Keratinocyte (primary cell): ENCODE results near the gene POFUT2. TPM values are rescaled to one million over a fixed set of nuclear protein-coding genes. Genes with fewer than 3 reads are reported as not detected.

Experiments
- DNase-seq: peaks from one replicate; pipeline ENCODE4 v3.0.0-alpha.2; 2011; ENCODE audit warnings: low read depth, missing footprints, low spot score
- FAIRE-seq: peaks from 2 replicates; lab custom pipeline; 2011; peaks lifted over from hg19 to GRCh38; lab: Jason Lieb, UNC
- H2AFZ ChIP-seq: 2 replicates; pipeline ENCODE4 v1.6.0; 2012; ENCODE audit warnings: low read length, control low read depth, inconsistent platforms; ENCODE audit not compliant: control insufficient read depth
- H3K27ac ChIP-seq: 2 replicates; pipeline ENCODE4 v1.5.1; 2011; ENCODE audit warnings: low read length; ENCODE audit not compliant: control insufficient read depth, insufficient read depth
- H3K27me3 ChIP-seq: 3 replicates; pipeline ENCODE4 v1.6.0; 2011; ENCODE audit warnings: low read length; ENCODE audit not compliant: control insufficient read depth, insufficient read depth; ENCODE audit errors: extremely low read depth
- H3K36me3 ChIP-seq, 2 experiments: 2 replicates in 1 of 2; 3 replicates in 1 of 2; pipeline ENCODE4 v1.5.1; 2011; ENCODE audit warnings: low read length in 2 of 2, mild to moderate bottlenecking in 1 of 2; ENCODE audit not compliant: control insufficient read depth in 2 of 2, insufficient read depth in 2 of 2; ENCODE audit errors: extremely low read depth in 1 of 2
- H3K4me1 ChIP-seq: 3 replicates; pipeline ENCODE4 v1.5.1; 2011; ENCODE audit warnings: low read length; ENCODE audit not compliant: control insufficient read depth, insufficient read depth; ENCODE audit errors: extremely low read depth
- H3K4me2 ChIP-seq: 3 replicates; pipeline ENCODE4 v1.6.0; 2011; ENCODE audit warnings: low read depth, low read length; ENCODE audit not compliant: control insufficient read depth, insufficient read depth; ENCODE audit errors: extremely low read depth
- H3K4me3 ChIP-seq, 3 experiments: fragments of 200-600 bp in 1 of 3; sonication (generic) in 1 of 3; 2 replicates in 2 of 3; 3 replicates in 1 of 3; pipeline ENCODE4 v1.5.1; 2011 to 2016; ENCODE audit warnings: low read length in 3 of 3, mild to moderate bottlenecking in 3 of 3, control low read depth in 2 of 3, inconsistent platforms in 1 of 3, low read depth in 1 of 3, mixed read lengths in 1 of 3, mixed run types in 1 of 3, moderate library complexity in 1 of 3; ENCODE audit not compliant: control insufficient read depth in 2 of 3, insufficient read depth in 2 of 3; ENCODE audit errors: extremely low read depth in 1 of 3
- H3K79me2 ChIP-seq: 2 replicates; pipeline ENCODE4 v1.6.0; 2012; ENCODE audit warnings: low read length; ENCODE audit not compliant: control insufficient read depth, insufficient read depth
- H3K9ac ChIP-seq: 3 replicates; pipeline ENCODE4 v1.6.0; 2011; ENCODE audit warnings: low read length; ENCODE audit not compliant: control insufficient read depth, insufficient read depth; ENCODE audit errors: extremely low read depth
- H3K9me1 ChIP-seq: 3 replicates; pipeline ENCODE4 v1.6.0; 2011; ENCODE audit warnings: low read length; ENCODE audit not compliant: control insufficient read depth, insufficient read depth; ENCODE audit errors: extremely low read depth
- H3K9me3 ChIP-seq: 2 replicates; pipeline ENCODE4 v1.5.1; 2012; ENCODE audit warnings: low read depth, low read length; ENCODE audit not compliant: control insufficient read depth
- H4K20me1 ChIP-seq: 3 replicates; pipeline ENCODE4 v1.6.0; 2011; ENCODE audit warnings: low read length; ENCODE audit not compliant: control insufficient read depth, insufficient read depth; ENCODE audit errors: extremely low read depth
- EZH2 ChIP-seq: IDR thresholded peaks from one replicate; pipeline ENCODE4 v1.6.1; 2012; ENCODE audit warnings: inconsistent platforms, mild to moderate bottlenecking, low read length, moderate library complexity
- dilution Hi-C: fragments of 300-500 bp; cut with MboI; formaldehyde crosslinking; loops from one replicate; pipeline ENCODE4 v1.7.0; 2020; ENCODE audit warnings: low sequenced_read_pairs; ENCODE audit not compliant: extremely low pct_ligation_motif_present
- polyA plus RNA-seq, 5 experiments: library from polyadenylated mRNA; depleted of rRNA in 3 of 5; stranded (reverse) in 3 of 5; stranded (forward) in 1 of 5; unstranded in 1 of 5; fragments of >200 nt; gene quantifications; 1 replicate in 1 of 5; 2 replicates in 3 of 5; 3 replicates in 1 of 5; pipeline versions ENCODE4 v1.2.1 to v1.2.3, GENCODE V29; 2011 to 2012; ENCODE audit warnings: missing spikeins in 2 of 5, low read depth in 1 of 5, low replicate concordance in 1 of 5
- TF ChIP-seq, protein P1 (sequence below), 3 experiments: IDR thresholded peaks in 1 of 3; conservative IDR thresholded peaks in 1 of 3; optimal IDR thresholded peaks in 1 of 3; 2 replicates in 2 of 3; 3 replicates in 1 of 3; pipeline versions ENCODE3 to v1.5.1; 2011; ENCODE audit warnings: low read length in 3 of 3, mild to moderate bottlenecking in 3 of 3, moderate library complexity in 2 of 3, control low read depth in 1 of 3, inconsistent platforms in 1 of 3; ENCODE audit not compliant: insufficient read depth in 2 of 3; ENCODE audit errors: extremely low read depth in 1 of 3

Gene POFUT2
- polyA plus RNA-seq, 1 donor (not counting 4 experiments of a cell fraction or from before 2014, with no cell fraction given), result 8.8 TPM

DNA sequence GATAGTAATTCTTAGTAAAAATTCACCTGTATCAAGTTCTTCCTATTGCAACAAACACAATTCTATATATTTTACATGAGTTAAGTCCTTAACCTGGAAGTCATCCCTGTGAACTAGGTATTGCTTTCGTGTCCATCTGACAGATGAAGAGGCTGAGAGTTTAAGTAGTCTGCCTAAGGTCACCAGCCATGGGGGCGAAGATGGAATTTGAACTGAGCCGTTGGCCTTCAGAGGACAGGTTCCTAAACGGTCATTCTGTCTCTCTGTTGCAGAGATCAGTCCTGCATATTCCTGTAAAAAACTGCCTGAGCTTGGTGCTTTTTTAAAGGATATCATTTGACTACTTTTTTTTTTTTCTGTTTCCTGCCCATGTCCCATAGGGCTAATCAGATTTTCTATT is 10.2 kb upstream of the POFUT2 start:
- dilution Hi-C loops, result no loop called here
- H3K4me1 ChIP-seq, result peaks cover 8% of the 10 kb centered on the region
- no peaks in the 10 kb centered on the region for H3K79me2 ChIP-seq
- no peaks in the 10 kb centered on the region for H3K9me1 ChIP-seq
- H2AFZ ChIP-seq, result no peak overlapping the region
- H3K4me3 ChIP-seq, result no peak overlapping the region
- H3K9me3 ChIP-seq, result no peaks in the 10 kb centered on the region
- H3K9ac ChIP-seq, result no peak overlapping the region
- DNase-seq (no peak), FAIRE-seq (no peak)
- H3K4me2 ChIP-seq, result no peak overlapping the region
- peaks cover 4% of the 10 kb centered on the region for H4K20me1 ChIP-seq
- no peaks in the 10 kb centered on the region for H3K36me3 ChIP-seq
- no peaks in the 10 kb centered on the region for H3K27me3 ChIP-seq
- TF ChIP-seq, protein P1, sequence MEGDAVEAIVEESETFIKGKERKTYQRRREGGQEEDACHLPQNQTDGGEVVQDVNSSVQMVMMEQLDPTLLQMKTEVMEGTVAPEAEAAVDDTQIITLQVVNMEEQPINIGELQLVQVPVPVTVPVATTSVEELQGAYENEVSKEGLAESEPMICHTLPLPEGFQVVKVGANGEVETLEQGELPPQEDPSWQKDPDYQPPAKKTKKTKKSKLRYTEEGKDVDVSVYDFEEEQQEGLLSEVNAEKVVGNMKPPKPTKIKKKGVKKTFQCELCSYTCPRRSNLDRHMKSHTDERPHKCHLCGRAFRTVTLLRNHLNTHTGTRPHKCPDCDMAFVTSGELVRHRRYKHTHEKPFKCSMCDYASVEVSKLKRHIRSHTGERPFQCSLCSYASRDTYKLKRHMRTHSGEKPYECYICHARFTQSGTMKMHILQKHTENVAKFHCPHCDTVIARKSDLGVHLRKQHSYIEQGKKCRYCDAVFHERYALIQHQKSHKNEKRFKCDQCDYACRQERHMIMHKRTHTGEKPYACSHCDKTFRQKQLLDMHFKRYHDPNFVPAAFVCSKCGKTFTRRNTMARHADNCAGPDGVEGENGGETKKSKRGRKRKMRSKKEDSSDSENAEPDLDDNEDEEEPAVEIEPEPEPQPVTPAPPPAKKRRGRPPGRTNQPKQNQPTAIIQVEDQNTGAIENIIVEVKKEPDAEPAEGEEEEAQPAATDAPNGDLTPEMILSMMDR (optimal IDR thresholded peaks at IDR 0.05 in 1 of 3, IDR thresholded peaks at IDR 0.05 in 1 of 3, conservative IDR thresholded peaks at IDR 0.05 in 1 of 3; ENCODE audit: extremely low read depth in 1 of 3, insufficient read depth in 2 of 3, low read length in 3 of 3), result no peak
- no peak for TF ChIP-seq EZH2
- H3K27ac ChIP-seq, result no peak overlapping the region

DNA sequence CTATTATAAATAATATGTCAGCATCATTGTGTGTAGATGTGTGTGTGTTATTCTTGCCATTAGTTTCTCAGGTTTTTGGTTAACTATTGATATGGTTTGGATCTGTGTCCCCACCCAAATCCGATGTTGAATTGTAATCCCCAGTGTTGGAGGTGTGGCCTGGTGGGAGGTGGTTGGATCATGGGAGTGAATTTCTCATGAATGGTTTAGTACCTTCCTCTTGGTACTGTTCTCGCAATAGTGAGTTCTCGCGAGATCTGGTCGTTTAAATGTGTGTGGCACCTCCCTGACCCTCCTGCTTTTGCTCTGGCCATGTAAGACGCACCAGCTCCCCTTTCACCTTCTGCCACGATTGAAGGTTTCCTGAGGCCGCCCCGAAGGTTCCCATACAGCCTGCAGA is 9.6 kb upstream of the POFUT2 start:
- Histone ChIP-seq H2AFZ (no peak overlapping the region), H3K9me3 (no peaks in the 10 kb centered on the region), H3K36me3 (no peaks in the 10 kb centered on the region), H3K9ac (no peak overlapping the region), H3K79me2 (no peaks in the 10 kb centered on the region), H3K4me1 (peaks cover 11% of the 10 kb centered on the region), H3K4me3 (no peak overlapping the region), H3K27ac (no peak overlapping the region), H3K4me2 (no peak overlapping the region), H3K27me3 (no peaks in the 10 kb centered on the region), H4K20me1 (peaks cover 4% of the 10 kb centered on the region), H3K9me1 (no peaks in the 10 kb centered on the region)
- no peak for TF ChIP-seq EZH2
- TF ChIP-seq, protein P1 (optimal IDR thresholded peaks at IDR 0.05 in 1 of 3, IDR thresholded peaks at IDR 0.05 in 1 of 3, conservative IDR thresholded peaks at IDR 0.05 in 1 of 3; ENCODE audit: extremely low read depth in 1 of 3, insufficient read depth in 2 of 3, low read length in 3 of 3), result no peak
- dilution Hi-C loops, result no loop called here
- DNase-seq, result no peak
- no peak for FAIRE-seq
